H1 (cell line): ENCODE results near the gene FAF2. TPM values are rescaled to one million over a fixed set of nuclear protein-coding genes. Genes with fewer than 3 reads are reported as not detected.

Experiments
- HDAC6 ChIP-seq: IDR thresholded peaks from one replicate; pipeline ENCODE4 v1.7.1; 2012; ENCODE audit warnings: low read depth, mild to moderate bottlenecking, inconsistent platforms, low read length, moderate library complexity
- KDM5A ChIP-seq: fragments of 200-600 bp; IDR thresholded peaks from 2 replicates; pipeline ENCODE4 v1.7.1; 2012; ENCODE audit warnings: mild to moderate bottlenecking, low read length, inconsistent platforms, mixed read lengths
- SAP30 ChIP-seq: fragments of 300-600 bp; sonication (generic); IDR thresholded peaks from 2 replicates; pipeline ENCODE4 v1.7.1; 2012; ENCODE audit warnings: low read length, moderate library complexity, mild to moderate bottlenecking, inconsistent platforms; ENCODE audit not compliant: insufficient read depth, insufficient replicate concordance
- ZNF274 ChIP-seq: IDR thresholded peaks from 2 replicates; pipeline ENCODE4 v1.7.0; 2012; ENCODE audit warnings: low read length, borderline replicate concordance; ENCODE audit errors: extremely low read depth
- polyA plus RNA-seq, 7 experiments: library from polyadenylated mRNA; depleted of rRNA in 3 of 7; stranded (reverse) in 5 of 7; unstranded in 2 of 7; fragments of >200 nt in 5 of 7; fragments of 200-250 nt in 2 of 7; gene quantifications; 1 replicate in 5 of 7; 2 replicates in 1 of 7; 4 replicates in 1 of 7; pipeline versions ENCODE4 v1.2.1 to v1.2.3, GENCODE V29; 2011 to 2013; ENCODE audit warnings: missing spikeins in 2 of 7, mixed read lengths in 2 of 7
- total RNA-seq: library from RNA; stranded (reverse); fragmentation: NEBNext Ultra II Directional; extraction: Animal tissue kit (Norgen Biotek cat#: 25700); gene quantifications from 2 replicates; pipeline ENCODE4 v1.2.1, GENCODE V29; 2021

FAF2 gene
- total and polyA plus RNA-seq, 2 of the 8 experiments (the other 6 are each of a cell fraction or from before 2014, with no cell fraction given), result 20.8 to 35.8 TPM

DNA sequence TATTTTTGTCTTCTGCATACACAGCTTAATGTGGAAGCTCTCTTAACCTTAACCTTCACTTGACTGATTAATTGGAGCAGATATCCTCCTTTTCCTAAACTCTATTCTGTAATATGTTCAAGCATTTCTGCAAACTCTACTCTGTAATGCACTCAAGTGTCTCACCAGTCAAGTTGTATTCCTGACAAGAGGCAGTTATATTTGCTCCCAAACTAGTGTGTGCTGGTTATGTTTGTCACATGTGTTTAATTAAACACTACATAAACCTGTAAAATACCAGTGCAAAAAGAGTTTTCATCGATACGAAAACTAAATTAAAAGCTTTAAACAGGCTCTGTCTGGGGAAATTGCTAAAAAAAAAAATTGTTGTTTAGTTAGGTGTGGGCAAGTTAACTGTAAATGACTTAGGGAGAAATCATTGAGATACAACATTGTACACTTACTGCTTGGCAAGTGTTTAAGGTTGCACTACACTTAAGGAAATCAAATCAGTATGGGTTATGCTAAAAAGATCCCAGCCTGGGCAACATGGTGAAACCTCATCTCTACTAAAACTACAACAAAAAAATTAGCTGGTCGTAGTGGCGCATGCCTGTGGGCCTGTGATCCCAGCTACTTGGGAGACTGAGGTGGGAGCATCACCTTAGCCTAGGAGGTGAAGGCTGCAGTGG lies 6.7 kb downstream of the FAF2 start (continued):
- TF ChIP-seq KDM5A (no peak), HDAC6 (no peak), SAP30 (no peak), ZNF274 (no peak)
- TF ChIP-seq, all 59 proteins: peak for 0
